ENCODE results near the gene HIVEP3. TPM values are rescaled to one million over a fixed set of nuclear protein-coding genes. Genes with fewer than 3 reads are reported as not detected.
A peak's percentile ranks its signal among the peaks of the same experiment; 100 is the strongest.

The HIVEP3 gene
- total RNA-seq, 1 donor from 2014 or later, result 11.6 TPM

DNA sequence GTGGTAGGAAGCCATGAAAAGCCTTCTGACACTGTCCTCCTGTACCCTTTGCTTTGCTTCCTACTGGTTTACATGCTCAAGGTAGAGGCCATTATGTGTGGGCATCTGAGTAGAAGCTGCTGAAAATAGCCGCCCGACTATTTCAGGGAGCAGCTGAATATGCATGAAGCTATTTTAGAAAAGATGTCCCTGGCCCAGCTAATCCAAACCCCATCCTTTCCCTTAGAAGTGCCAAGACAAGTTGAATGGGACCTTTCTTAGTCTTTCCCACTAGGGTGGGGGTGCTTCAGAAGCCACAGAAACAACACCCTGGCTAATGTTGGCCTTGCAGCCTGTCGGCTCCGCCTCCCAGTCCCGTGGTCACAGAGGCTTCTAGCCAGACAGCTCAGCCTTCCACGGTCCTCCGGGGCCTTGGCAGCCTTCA lies 229.2 kb downstream of the HIVEP3 start:
- DNase-seq, result no peak

DNA sequence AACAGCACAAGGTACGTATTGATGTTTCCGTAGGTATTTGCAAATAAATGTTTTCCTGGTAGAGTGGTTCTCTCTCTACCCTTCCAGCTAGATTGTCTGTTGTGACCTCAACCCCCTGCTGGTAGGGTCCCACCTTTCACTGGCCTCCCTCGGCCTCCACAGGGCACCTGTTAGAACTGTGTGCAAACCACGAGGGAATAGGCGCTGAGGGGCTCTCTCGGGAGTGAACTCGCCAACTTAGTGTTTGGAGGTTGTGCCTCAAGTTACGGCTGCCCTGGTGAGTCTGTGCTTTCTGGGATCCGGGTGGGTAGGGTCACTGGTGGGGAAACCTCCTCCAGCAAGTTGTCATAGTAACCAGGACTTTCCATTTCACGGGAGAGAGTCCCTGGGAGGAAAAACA lies 229.6 kb downstream of the HIVEP3 start:
- H3K27ac ChIP-seq, result no peak overlapping the region

More for the DNA sequence above, 229.2 kb downstream of the HIVEP3 start:
- Histone ChIP-seq H3K4me1 (peaks cover 6% of the 10 kb centered on the region), H3K27me3 (ENCODE audit: low read depth) (no peaks in the 10 kb centered on the region), H3K36me3 (no peaks in the 10 kb centered on the region), H3K9me3 (no peaks in the 10 kb centered on the region), H3K4me3 (no peak overlapping the region), H3K27ac (no peak overlapping the region)
- no peak for ATAC-seq
- intact Hi-C loops (cut with DNase I), result no loop called here
- TF ChIP-seq, protein P1, sequence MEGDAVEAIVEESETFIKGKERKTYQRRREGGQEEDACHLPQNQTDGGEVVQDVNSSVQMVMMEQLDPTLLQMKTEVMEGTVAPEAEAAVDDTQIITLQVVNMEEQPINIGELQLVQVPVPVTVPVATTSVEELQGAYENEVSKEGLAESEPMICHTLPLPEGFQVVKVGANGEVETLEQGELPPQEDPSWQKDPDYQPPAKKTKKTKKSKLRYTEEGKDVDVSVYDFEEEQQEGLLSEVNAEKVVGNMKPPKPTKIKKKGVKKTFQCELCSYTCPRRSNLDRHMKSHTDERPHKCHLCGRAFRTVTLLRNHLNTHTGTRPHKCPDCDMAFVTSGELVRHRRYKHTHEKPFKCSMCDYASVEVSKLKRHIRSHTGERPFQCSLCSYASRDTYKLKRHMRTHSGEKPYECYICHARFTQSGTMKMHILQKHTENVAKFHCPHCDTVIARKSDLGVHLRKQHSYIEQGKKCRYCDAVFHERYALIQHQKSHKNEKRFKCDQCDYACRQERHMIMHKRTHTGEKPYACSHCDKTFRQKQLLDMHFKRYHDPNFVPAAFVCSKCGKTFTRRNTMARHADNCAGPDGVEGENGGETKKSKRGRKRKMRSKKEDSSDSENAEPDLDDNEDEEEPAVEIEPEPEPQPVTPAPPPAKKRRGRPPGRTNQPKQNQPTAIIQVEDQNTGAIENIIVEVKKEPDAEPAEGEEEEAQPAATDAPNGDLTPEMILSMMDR (IDR thresholded peaks at IDR 0.05), result no peak

DNA sequence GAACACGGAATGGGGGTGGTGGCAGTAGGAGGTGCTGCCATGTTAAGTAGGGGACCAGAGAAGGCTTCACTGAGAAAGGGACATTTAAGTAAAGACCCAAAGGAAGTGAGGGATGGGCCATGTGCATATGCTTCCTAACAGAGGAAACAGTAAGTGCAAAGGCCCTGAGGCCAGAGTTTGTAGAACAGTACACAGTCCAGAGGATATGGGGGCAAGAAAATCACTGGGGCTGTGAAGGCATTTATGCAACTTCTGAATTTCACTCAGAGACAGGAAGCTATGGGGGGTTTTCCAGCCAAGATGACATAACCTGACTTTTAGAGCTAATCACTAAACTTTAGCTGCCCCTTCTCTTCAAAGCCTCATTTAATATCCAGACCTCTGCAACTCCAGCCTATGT lies 231.7 kb downstream of the HIVEP3 start:
- Histone ChIP-seq H3K27me3 (ENCODE audit: low read depth) (no peaks in the 10 kb centered on the region), H3K27ac (no peak overlapping the region), H3K4me3 (no peak overlapping the region), H3K4me1 (peaks cover 26% of the 10 kb centered on the region), H3K36me3 (no peaks in the 10 kb centered on the region), H3K9me3 (no peaks in the 10 kb centered on the region)
- ATAC-seq, result no peak
- no peak for DNase-seq
- intact Hi-C loops (cut with DNase I), result no loop called here
- TF ChIP-seq, protein P1 (IDR thresholded peaks at IDR 0.05), result no peak

More for the DNA sequence above, 229.6 kb downstream of the HIVEP3 start:
- DNase-seq (no peak), ATAC-seq (no peak)
- H3K36me3 ChIP-seq, result no peaks in the 10 kb centered on the region
- TF ChIP-seq, protein P1 (IDR thresholded peaks at IDR 0.05), result no peak
- no peak overlapping the region for H3K4me3 ChIP-seq
- intact Hi-C loops (cut with DNase I), result no loop called here
- no peaks in the 10 kb centered on the region for H3K9me3 ChIP-seq
- H3K4me1 ChIP-seq, result peaks cover 11% of the 10 kb centered on the region
- H3K27me3 ChIP-seq (ENCODE audit: low read depth), result no peaks in the 10 kb centered on the region

DNA sequence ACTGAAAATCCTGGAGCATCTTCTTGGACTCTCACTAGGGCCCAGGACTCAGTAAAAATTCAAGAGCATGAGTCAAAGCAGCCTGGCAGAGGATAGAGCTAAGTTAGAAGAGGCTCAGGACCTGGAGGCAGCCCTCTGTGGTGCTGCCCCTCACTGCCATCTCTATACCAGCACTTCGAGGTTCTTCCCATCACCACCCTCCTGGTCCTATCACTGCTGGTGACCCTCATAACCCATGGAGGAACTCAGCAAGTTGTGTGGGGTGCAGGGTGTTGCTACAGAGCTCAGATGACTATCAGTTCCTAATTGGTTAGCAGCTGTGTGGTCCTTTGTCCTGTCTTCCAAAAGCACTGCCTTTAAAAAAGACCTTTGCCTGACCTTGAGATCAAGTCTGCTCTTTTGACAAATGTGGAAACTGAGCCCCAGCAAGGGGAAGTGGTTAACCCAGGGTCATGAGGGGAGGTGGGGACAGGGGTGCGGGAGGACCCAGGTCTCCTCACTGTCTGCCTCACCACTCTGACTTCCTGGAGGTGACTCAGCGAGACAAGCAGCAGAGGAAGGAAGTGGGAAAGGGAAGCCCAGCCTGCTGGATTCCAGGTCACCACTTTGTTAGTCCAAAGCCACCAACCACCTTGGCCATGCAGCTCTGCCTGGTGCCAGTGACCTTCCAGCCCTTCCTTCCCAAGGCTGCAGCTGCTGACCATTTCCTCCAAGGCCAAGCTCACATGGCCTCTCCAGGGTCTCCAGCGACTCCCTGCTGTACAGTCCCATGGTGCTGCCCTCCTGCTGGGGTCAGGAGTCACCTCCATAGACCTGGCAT lies 234.8 kb downstream of the HIVEP3 start:
- Histone ChIP-seq H3K4me1 (peaks cover 26% of the 10 kb centered on the region), H3K4me3 (no peak overlapping the region), H3K27me3 (ENCODE audit: low read depth) (no peaks in the 10 kb centered on the region), H3K36me3 (no peaks in the 10 kb centered on the region), H3K9me3 (no peaks in the 10 kb centered on the region), H3K27ac (no peak overlapping the region)
- intact Hi-C loops (cut with DNase I), result no loop called here
- TF ChIP-seq, protein P1 (IDR thresholded peaks at IDR 0.05), result no peak
- ATAC-seq (peak; percentile 37 to 63), DNase-seq (no peak)

DNA sequence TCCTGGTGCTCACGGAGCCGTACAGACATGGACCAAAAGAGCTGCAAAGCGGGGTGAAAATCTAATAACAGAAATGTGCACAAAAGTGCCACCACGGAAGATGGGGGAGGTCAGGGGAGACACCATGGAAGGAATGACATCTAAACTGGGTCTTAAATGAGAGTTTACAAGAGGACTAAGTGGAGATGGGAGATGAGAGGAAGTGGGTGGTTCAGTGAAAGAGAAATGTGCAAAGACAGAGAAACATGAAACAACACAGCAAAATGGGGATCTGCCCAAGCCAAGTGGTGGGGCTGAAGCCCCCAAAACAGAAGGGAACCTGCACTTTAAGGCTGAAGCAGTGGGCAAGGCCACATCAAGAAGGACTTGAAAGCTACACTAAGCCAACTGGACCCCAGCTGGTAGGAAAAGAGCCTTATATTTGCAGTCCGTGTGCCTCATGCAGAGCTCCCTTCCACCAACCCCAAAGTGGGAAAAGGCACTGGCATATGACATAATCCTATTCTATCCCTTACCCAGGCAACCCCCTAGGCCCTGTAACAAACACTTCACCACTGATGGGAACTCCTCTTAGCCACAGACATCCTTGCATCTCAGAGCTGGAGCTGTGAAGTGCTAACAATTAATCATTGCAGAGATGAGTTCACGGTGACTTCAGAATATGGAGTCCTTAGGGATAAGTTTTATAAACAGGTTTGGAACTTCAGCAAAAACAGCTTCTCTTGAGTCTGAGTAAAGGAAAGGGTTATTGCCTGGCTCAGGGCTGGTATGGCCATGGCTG lies 235.7 kb downstream of the HIVEP3 start:
- Histone ChIP-seq H3K27ac (no peak overlapping the region), H3K4me1 (peaks cover 32% of the 10 kb centered on the region), H3K4me3 (no peak overlapping the region), H3K9me3 (no peaks in the 10 kb centered on the region), H3K36me3 (no peaks in the 10 kb centered on the region), H3K27me3 (ENCODE audit: low read depth) (no peaks in the 10 kb centered on the region)
- intact Hi-C loops (cut with DNase I), result no loop called here
- TF ChIP-seq, protein P1 (IDR thresholded peaks at IDR 0.05), result no peak
- no peak for ATAC-seq
- DNase-seq, result no peak
